KBM-7 (cell line): ENCODE data around the gene EIF4A2.
A peak's percentile ranks its signal among the peaks of the same experiment; 100 is the strongest.
"Not testable (repeated sequence)": the region's sequence is repeated elsewhere in the genome, so short reads cannot be mapped to it uniquely, and the experiment has no call there.

Experiments used
- DNase-seq: peaks from one replicate; pipeline ENCODE4 v3.0.0-alpha.2; 2015
- in situ Hi-C: fragments of 300-500 bp; cut with MboI; formaldehyde crosslinking; loops from 2 replicates; pipeline ENCODE4 v1.14.3; 2020; ENCODE audit warnings: low sequenced_read_pairs, low pct_unique_long_range_greater_than_20kb, mixed read lengths

EIF4A2 gene

GRCh38 chr3:186783731-186784515, 546 bp downstream of the EIF4A2 start:
- DNase-seq, result peak; percentile 73
- in situ Hi-C loops, result no loop called here

DNA sequence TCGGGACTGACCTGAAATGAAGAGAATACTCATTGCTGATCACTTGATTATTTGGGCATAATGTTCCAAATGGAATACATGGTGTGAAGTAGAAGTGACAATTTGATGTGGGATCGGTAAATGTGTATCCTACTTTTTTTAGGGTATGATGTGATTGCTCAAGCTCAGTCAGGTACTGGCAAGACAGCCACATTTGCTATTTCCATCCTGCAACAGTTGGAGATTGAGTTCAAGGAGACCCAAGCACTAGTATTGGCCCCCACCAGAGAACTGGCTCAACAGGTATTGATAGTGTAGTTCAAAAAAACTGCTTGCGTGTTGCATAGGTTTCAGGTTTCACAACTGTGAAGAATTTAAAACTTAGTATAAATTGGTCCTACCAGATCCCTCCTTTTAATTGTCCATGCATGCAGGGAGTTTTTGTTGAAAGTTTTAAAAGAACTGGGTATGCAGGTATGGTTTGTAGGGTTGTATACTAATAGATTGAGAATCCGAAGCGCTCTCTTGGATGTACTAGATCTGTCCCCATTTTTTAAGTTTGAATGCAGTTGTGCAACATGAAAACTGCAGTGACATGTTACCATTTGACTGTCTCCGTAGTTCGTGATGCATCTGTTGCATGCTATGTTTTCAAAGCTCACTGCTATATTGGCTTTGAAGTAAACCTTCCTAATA, 1.6 kb downstream of the EIF4A2 start:
- peak; percentile 24 for DNase-seq

DNA sequence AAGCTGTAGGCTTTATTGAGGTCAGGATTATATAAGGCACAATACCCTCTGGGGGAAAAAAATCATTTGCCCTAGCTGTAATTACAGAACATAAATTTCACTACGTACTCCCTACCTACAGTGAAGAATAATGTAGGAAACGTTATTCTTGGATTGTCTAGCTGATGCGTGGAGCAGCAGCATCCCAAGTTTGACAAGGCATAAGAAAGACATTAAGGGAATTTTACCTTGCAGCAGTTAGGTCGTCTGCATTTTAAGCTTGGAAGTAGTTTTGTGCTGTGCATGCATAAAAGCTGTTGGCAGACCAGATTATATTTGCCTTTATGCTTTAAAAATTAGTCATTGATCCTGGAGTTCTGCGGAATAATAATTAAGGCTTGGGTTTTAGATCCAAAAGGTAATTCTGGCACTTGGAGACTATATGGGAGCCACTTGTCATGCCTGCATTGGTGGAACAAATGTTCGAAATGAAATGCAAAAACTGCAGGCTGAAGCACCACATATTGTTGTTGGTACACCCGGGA, 2.2 kb downstream of the EIF4A2 start:
- in situ Hi-C loops, result no loop called here
- no peak for DNase-seq

More for the DNA sequence above, 1.6 kb downstream of the EIF4A2 start:
- in situ Hi-C loops, result no loop called here

- DNase-seq, result no peak
- in situ Hi-C loops, result no loop called here
These were observed 3.5 kb downstream of the EIF4A2 start for GRCh38 chr3:186786922-186787321.

- in situ Hi-C loops, result no loop called here
- DNase-seq, result no peak
These were observed 4.5 kb downstream of the EIF4A2 start for GRCh38 chr3:186787642-186788481.

DNA sequence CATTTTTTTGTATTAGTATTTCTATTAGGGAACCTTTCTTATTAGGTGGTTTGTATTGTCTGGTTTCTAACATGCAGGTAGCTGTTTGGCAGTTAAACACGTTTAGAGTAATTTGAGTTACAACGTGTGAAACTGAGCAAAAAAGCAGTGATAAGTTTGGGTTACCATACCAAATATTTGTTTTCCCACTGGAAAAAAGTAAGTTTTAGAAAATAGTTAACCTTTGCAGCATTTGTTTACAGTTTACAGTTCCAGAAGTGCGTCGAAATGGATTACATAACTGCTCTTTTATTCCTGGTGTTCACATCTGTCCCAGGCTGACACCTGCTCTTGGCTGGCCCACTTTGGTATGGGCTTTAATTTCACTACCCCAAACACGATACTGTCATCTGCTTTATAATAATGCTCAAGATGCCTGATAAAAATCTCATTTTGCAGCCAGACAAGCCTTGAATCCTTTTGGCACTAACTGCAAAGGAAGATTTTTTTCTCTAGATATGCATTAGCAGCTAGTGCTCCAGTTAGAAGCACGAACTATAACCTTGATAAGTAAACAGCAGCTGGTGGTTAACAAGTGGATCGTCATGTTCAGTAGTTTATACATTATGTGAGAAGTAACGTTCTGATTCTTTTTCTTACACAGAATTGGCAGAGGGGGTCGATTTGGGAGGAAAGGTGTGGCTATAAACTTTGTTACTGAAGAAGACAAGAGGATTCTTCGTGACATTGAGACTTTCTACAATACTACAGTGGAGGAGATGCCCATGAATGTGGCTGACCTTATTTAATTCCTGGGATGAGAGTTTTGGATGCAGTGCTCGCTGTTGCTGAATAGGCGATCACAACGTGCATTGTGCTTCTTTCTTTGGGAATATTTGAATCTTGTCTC, 5.3 kb downstream of the EIF4A2 start:
- peak; percentile 26 for DNase-seq
- in situ Hi-C loops, result no loop called here

DNA sequence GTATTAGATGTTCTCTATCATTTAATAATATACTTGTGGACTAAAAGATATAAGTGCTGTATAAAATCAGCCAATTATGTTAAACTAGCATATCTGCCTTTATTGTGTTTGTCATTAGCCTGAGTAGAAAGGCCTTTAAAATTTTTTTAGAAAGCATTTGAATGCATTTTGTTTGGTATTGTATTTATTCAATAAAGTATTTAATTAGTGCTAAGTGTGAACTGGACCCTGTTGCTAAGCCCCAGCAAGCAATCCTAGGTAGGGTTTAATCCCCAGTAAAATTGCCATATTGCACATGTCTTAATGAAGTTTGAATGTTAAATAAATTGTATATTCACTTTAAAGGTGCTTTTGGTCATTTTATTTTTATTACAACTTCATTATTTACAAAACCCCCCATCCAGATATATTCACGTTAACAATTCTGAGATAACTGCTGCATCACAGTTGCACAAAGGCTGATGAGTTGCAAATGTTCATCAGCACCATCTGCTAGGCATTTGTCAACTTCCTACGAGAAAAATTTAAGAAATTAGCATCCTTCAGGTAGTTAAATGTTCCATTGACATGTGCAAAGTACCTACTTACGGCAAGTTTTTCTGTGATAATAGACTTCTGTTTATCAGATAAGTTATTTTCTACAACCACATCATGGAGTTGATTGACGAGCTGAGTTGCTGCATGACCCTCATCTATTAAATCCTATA, 6.3 kb downstream of the EIF4A2 start:
- in situ Hi-C loops, result no loop called here
- no peak for DNase-seq

DNA sequence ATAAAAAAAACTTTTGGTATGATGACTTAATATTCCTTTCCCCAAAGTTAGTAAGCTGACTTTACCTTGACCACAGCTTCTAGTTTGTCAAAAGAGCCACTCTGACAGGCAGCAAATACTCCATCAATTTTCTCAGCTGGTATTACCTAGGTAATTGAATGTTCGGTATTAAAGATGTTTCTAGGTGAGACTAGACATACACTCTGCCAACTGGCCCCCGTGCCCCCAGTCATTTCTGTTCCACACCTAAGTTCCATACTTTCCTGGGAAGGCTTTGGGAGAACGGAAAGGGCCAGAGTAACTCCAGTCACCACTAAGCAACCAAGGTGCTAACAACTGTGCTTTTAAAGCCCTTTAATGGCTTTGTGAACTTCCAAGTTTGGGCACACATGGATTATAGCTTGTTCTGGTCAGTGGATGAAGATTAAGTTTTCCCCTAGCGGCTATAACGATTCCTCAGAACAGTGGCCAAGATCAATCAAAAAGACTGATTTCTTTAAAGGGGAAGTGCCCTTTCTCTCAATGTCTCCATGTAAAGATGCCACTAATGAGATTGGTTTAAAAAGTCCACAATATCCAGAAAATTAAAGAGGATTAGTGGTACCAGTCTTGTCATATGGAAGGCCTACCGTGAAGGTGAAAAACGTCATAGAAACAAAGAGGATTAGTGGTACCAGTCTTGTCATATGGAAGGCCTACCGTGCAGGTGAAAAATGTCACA, 7.0 kb downstream of the EIF4A2 start:
- in situ Hi-C loops, result no loop called here
- peak; percentile 66 for DNase-seq

DNA sequence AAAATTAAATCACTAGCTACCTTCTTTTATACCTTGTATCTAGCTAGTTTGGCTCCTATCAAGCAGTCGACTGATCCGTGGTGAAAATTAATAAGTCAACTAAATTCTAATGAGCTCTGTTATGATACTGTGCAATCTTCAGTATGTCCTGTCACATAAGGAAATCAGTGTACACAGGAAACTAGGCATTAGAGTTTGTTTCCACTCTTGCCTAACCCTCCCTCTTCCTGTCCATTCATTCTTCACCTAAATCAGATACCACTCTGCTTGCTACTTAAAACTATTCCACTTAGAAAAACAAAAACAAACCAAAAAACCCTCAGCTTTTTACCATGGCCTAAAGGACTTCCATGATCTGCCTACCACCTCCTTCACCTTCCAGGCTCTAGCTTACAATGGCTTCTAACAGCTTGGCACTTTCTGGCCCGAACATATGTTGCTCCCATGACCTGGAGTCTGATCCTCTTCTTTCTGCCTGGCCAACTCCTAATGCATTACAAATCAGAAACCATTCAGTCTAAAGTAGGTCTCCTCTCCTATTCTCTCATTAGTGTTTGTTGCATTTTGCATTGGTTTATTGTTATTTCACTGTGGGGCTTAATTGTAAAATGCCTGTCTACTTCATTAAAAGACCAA, 15.0 kb downstream of the EIF4A2 start:
- in situ Hi-C loops, result no loop called here
- DNase-seq, result no peak

- DNase-seq, result no peak
- in situ Hi-C loops, result no loop called here
These were observed 16.9 kb downstream of the EIF4A2 start for GRCh38 chr3:186800285-186800684.

DNA sequence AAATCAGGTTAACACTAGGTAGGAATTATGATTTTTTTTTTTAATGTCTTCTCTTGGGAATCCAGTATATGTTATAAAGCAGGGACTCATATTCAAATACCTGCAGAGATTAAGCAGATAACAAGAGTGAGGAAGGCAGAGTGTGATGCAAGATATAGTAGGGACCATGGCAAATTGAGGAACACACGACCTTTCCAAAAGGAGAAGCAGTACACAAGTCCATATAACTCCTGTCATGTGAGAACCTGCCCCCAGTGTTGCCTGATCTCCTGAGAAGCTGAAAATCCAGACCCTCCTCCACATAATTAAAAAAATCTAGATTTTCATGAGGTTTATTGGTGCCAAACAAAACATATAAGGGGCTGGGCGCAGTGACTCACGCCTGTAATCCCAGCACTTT, 19.3 kb downstream of the EIF4A2 start:
- no peak for DNase-seq
- in situ Hi-C loops, result no loop called here

DNA sequence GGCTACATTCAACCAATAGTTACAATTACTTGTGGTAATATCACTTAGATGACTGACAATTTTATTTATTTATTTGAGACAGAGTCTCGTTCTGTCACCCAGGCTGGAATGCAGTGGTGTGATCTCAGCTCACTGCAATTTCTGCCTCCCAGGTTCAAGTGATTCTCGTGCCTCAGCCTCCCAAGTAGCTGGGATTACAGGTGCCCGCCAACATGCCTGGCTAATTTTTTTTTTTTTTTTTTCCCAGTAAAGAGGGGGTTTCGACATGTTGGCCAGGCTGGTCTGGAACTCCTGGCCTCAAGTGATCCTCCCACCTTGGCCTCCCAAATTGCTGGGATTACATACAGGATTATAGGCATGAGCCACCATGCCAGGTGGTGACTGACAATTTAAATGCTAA, 20.1 kb downstream of the EIF4A2 start:
- DNase-seq, in situ Hi-C loops: not testable (repeated sequence)

DNA sequence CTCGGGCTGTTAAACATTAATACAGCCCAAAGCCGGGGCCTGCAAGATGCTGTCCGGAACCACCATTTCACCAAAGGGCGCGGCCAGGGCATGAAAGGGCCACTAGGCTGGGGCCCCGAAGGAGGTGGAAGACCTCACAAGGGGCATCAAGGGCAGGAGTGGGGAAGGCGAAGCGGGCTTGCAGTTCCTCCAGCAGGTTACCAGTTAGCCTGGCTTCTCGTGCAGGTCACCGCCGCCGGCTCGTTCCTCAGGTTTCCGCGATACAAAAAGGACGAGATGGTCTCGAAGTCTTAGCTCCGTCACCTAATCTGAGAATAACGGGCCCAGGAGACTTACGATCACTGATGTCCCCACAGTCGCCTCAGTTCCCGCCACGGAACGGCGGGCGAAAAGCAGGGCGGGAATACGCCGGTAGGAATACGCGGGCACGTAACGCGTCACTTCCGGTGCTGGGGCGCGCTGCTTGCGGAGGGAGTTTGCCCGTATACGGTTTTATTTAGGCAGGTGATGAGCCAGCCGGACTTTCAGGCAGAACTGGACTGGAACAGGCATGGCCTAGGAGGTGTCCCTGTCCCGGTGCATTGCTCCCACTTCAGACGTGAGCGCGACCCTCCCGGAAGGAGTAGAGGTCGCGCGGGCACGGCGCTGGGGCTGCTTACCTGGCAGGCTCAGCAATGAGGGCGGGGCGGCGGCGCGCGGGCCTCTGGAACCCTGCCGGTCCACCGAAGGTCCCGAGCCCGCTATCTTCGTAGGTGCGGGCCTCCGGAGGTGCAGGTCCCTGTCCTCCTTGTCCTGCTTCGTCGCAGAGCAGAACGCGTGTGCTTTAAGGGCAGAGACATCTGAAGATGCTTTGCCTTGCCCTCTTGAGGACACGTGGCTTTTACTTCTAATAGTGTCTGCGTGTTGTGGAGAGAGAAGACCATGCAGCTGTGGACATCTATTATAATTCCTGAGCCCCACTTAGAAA, 23.0 kb downstream of the EIF4A2 start, which contains the start of gene RFC4:
TSS of gene RFC4 (minus strand) at position 394 of the 967 bp plus-strand sequence. CDS start 1,769 bp downstream, outside the sequence.
- DNase-seq, result peak; percentile 89
- in situ Hi-C loops, result no loop called here

DNA sequence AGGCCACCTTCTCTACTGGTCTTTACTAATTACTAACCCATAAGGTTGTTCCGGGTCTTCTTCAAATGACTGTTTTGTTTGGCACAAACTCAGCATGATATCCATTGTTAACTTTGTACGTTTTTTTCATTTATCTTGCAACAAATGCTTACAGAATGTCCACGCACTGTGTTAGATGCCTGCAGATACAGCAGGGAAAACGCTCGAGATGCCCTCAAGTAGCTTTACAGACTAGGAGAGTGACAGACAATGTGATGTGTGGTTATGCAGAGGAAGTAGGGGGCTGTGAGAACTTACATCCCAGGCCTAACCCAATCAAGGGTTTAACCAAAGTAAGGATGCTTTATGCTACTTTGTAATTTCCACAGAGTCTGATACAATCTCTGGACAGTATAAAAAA, 23.9 kb downstream of the EIF4A2 start:
- in situ Hi-C loops, result no loop called here
- peak; percentile 61 for DNase-seq

DNA sequence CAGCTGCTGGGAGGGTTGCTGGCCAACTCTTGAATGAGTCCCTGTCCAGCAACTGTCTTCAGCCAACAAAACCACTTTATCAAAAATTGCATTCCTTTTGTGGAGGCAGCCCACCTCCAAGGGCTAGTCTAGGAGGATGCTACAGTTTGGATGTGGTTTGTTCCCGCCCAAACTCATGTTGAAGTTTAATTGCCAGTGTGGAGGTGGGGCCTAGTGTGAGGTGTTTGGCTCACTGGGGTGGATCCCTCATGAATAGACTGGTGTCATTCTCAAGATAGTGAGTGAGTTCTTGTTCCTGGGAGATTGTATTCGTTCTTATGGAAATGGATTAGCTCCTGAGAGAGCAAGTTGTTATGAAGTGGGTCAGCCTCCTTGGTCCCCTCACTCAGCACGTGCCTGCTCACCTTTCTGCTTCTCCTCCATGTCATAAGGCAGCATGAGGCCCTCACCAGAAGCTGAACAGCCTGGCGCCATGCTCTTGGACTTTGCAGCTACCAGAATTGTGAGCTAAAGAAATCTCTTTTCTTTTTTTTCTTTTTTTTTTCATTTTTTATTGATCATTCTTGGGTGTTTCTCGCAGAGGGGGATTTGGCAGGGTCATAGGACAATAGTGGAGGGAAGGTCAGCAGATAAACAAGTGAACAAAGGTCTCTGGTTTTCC, 27.1 kb downstream of the EIF4A2 start:
- in situ Hi-C loops, result no loop called here
- no peak for DNase-seq
